D721Med (cell line): ENCODE results near the gene PHACTR3.

Experiments used
- DNase-seq: peaks from one replicate; pipeline ENCODE4 v3.0.0; 2011; ENCODE audit warnings: low spot score; ENCODE audit not compliant: insufficient read length
- FAIRE-seq: peaks from 2 replicates; lab custom pipeline; 2011; peaks lifted over from hg19 to GRCh38; lab: Jason Lieb, UNC
- TF ChIP-seq, protein P1 (sequence below): IDR thresholded peaks from 2 replicates; pipeline ENCODE4 v1.5.1; 2012; ENCODE audit warnings: mild to moderate bottlenecking, control low read depth; ENCODE audit not compliant: insufficient read depth; ENCODE audit errors: missing control alignments

The PHACTR3 gene

DNA sequence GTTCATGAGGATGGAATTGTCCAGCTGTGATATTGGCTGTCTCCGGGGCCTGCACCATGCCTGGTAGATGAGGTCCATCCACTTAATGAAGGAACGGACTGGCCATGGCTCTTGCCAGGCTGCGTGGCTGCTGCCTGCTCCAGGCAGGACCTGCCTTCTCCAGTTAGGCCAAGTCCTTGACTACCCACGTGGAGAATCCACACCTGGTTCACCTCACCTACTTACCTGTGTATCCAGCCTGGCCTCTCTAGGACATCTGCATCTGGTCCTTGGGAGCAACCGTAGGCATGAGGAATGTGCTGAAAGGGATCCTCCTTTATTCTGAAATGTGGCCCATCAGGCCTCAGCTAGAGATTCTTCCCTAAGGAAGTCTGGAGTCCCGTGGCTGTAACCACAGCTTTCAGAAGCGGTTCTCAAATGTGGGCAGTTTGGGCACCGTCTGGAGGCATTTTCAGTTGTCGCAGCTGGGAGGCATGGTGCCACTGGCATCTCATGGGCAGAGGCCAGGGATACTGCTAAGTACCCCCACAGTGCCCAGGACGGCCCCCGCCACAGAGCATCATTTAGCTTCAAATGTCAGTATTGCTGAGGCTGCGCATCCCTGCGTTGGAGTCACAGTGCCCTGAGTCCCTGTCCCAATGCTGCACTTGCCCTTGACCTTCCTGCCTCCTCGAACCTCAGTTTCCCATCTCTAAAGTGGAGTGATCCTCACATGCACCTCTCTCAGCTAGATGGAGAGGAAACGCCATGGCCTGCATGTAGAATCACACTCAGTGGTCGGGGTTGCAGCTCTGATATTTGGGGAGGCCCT is 67.5 kb downstream of the PHACTR3 start:
- no peak for FAIRE-seq
- no peak for DNase-seq
- TF ChIP-seq, protein P1, sequence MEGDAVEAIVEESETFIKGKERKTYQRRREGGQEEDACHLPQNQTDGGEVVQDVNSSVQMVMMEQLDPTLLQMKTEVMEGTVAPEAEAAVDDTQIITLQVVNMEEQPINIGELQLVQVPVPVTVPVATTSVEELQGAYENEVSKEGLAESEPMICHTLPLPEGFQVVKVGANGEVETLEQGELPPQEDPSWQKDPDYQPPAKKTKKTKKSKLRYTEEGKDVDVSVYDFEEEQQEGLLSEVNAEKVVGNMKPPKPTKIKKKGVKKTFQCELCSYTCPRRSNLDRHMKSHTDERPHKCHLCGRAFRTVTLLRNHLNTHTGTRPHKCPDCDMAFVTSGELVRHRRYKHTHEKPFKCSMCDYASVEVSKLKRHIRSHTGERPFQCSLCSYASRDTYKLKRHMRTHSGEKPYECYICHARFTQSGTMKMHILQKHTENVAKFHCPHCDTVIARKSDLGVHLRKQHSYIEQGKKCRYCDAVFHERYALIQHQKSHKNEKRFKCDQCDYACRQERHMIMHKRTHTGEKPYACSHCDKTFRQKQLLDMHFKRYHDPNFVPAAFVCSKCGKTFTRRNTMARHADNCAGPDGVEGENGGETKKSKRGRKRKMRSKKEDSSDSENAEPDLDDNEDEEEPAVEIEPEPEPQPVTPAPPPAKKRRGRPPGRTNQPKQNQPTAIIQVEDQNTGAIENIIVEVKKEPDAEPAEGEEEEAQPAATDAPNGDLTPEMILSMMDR: no peak

DNA sequence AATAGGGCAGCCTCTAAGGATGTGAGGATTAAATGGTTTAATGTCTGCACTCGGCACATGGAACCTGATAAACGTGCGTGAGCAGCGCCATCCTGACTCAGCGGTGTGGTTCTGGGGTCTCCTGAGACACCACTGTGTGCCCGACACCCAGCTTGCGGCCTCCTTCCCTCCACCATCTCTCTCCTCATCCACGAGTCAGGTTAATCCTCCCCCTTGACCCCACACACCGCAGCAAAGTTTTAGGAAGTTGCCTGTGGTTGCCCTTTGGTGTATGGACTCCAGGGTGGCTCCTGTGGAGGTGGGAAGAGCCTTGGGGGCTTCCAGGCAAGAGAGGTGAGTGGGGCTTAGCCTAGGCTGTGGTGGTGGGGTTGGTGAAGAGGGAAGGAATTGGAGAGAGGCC is 68.2 kb downstream of the PHACTR3 start:
- TF ChIP-seq, protein P1: no peak
- FAIRE-seq (no peak), DNase-seq (no peak)

DNA sequence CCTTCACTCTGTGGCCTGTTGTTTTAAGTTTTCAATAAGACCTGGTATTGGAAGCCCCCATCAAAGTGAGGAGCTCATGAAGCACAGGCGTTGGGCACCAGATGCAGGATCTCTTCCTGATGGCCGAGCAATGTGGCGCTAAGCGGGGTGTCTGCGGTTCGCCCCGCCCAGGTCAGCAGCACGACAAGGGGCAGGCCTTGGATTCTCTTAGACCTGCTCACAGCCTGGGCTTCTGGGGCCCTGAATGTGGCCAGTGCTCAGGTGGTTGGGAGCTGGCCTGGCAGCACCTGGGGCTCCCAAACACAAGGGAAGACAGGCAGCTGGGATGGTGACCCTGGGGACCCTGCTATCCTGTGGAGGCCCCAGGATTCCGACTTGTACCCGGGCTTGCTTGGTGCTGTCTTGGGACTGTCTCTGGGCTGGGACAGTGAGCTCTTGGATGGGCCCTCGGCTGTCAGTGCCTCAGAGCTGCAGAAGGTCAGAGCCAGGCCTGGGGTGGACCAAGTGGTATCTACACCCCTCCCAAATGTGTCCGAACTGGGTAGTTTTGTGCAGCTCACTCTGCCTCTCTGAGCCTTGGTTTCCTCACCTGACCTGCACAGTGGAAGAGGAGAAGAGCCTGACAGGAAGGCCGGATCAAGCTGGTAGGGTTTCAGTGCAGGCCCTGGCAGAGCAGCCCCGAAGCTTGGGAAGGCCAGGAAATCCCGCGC is 69.1 kb downstream of the PHACTR3 start:
- DNase-seq (no peak), FAIRE-seq (no peak)
- TF ChIP-seq, protein P1: no peak

DNA sequence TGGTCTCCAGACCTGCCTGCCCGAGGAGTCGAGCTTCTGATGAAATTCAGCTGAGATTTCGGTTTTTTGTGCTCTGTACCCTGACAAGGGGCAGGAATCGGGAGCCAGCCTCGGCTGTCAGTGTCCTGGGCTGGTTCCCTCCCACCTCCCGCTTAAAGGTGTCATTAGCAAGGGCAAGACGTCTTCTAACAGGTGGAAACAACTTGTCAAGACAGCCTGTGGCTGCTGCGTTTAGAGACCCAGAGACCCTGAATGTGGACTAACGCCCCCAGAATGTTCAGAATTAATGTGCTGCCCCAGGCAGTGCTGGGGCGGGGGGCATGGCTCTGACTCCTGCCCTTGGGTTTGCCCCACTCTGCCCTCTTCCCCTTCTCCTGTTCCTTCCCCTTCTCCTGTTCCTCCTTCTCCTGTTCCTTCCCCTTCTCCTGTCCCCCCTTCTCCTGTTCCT is 69.7 kb downstream of the PHACTR3 start:
- TF ChIP-seq, protein P1: no peak
- FAIRE-seq: no peak
- no peak for DNase-seq

DNA sequence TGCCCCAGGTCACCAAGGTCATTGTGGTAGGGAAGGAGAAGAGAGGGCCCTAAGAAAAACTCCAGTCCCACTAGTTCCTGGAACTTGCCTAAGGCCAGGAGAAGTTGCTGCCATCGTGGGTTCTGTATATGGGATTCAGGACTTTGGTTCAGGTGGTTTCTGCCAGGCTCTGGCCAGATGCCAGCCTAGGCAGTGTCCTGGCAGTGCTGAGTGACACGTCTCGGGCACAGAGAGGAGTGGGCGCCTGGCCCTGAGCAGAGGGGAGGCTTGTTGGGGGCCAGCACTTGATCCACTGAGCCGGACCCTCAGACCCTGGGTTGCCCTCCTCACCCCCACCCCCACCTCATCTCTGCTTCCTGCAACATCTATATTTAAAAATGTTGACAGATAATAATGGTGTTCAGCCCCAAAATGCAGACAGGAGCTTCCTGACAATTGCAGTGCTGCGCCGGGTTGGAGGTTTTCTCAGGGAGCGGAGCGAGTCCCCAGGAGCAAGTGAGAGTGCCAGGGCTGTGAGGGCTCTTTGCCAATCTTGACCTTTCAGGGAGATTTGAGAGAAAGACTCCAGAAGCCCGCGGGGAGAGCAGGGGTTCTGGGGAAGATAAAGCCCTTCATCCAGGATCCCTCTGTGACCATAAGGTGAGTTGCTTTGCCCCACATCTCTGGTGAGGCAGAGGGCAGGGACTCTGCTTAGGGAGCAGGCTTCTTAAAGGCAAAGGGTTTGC is 71.9 kb downstream of the PHACTR3 start:
- FAIRE-seq (no peak), DNase-seq (no peak)
- TF ChIP-seq, protein P1: no peak

DNA sequence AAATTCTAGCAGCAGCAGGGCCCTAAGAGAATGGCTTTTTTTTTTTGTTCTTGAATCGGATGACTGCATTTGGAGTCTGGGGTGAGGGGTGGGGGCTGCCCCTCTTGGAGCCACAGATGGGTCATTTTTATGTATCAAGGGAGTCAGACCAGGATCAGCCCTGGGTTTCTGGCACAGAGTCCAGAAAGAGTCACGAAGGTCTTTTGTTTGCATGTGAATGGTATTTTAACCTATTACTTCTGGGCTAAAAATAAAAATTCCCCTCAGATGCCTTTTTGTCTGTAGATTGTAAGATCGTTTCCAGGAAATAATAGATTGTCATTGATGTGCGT is 72.5 kb downstream of the PHACTR3 start:
- DNase-seq (no peak), FAIRE-seq (no peak)
- TF ChIP-seq, protein P1: no peak

DNA sequence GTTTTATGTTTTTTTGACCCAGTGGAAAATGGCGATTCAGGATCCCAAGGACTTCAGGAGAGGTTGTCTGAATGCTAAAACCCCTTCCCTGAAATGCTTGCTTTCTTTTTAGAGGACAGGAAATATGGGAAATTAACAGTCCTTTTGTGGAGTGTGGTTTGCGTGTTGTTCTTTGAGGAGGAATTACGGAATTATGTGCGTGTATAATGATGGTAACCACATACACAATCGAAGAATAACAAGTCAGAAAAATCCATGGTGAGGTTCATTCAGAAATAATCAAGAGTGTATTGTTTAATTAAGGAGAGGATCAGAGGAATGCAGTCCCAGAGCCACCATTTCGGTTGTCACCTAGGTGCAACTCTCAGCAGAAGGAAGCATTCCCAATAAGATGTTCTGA is 73.2 kb downstream of the PHACTR3 start:
- FAIRE-seq (no peak), DNase-seq (no peak)
- TF ChIP-seq, protein P1: no peak
